Fibroblast of lung (primary cell): ENCODE data around the gene KYAT1. TPM values are rescaled to one million over a fixed set of nuclear protein-coding genes. Genes with fewer than 3 reads are reported as not detected.

Experiments
- DNase-seq, 2 donors: peaks; one replicate each; pipeline versions ENCODE4 v3.0.0 to v3.0.0-alpha.2; 2010; ENCODE audit warnings: low read depth in 2 of 2
- H2AFZ ChIP-seq: 2 replicates; pipeline ENCODE4 v1.5.1; 2012; ENCODE audit warnings: low read length, control low read depth, inconsistent platforms
- H3K27ac ChIP-seq: 2 replicates; pipeline ENCODE4 v1.5.1; 2011; ENCODE audit warnings: low read length, control low read depth; ENCODE audit not compliant: insufficient read depth
- H3K27me3 ChIP-seq: 2 replicates; pipeline ENCODE4 v1.5.1; 2011; ENCODE audit warnings: mild to moderate bottlenecking, low read length; ENCODE audit not compliant: control insufficient read depth, insufficient read depth
- H3K36me3 ChIP-seq: 2 replicates; pipeline ENCODE4 v1.5.1; 2011; ENCODE audit warnings: low read length; ENCODE audit not compliant: control insufficient read depth, insufficient read depth
- H3K4me1 ChIP-seq: 2 replicates; pipeline ENCODE4 v1.5.1; 2011; ENCODE audit warnings: low read length; ENCODE audit not compliant: control insufficient read depth, insufficient read depth; ENCODE audit errors: extremely low read depth
- H3K4me2 ChIP-seq: 2 replicates; pipeline ENCODE4 v1.5.1; 2011; ENCODE audit warnings: low read length, control low read depth; ENCODE audit not compliant: insufficient read depth; ENCODE audit errors: extremely low read depth
- H3K4me3 ChIP-seq, 4 experiments: fragments of 200-600 bp in 1 of 4; sonication (generic) in 1 of 4; replicated peaks in 1 of 4; 2 replicates each; pipeline ENCODE4 v1.5.1; 2011 to 2016; ENCODE audit warnings: low read length in 4 of 4, low read depth in 3 of 4, mild to moderate bottlenecking in 3 of 4, control low read depth in 2 of 4, inconsistent platforms in 1 of 4, mixed read lengths in 1 of 4; ENCODE audit not compliant: insufficient read depth in 1 of 4; ENCODE audit errors: control extremely low read depth in 1 of 4
- H3K79me2 ChIP-seq: 2 replicates; pipeline ENCODE4 v1.5.1; 2012; ENCODE audit warnings: mild to moderate bottlenecking, low read length, inconsistent platforms; ENCODE audit not compliant: control insufficient read depth, insufficient read depth
- H3K9ac ChIP-seq: 2 replicates; pipeline ENCODE4 v1.5.1; 2011; ENCODE audit warnings: mild to moderate bottlenecking, low read length, control low read depth; ENCODE audit not compliant: insufficient read depth
- H3K9me3 ChIP-seq: 2 replicates; pipeline ENCODE4 v1.5.1; 2012; ENCODE audit warnings: low read depth, low read length; ENCODE audit not compliant: control insufficient read depth, insufficient read depth
- H4K20me1 ChIP-seq: 2 replicates; pipeline ENCODE4 v1.5.1; 2011; ENCODE audit warnings: low read length; ENCODE audit not compliant: control insufficient read depth, insufficient read depth; ENCODE audit errors: extremely low read depth
- EZH2 ChIP-seq: IDR thresholded peaks from 2 replicates; pipeline ENCODE4 v1.5.1; 2012; ENCODE audit warnings: low read length, control low read depth, mild to moderate bottlenecking; ENCODE audit errors: missing control alignments
- polyA plus RNA-seq, 2 donors: library from polyadenylated mRNA; depleted of rRNA in 1 of 2; stranded (reverse) in 1 of 2; unstranded in 1 of 2; fragments of >200 nt; gene quantifications; 2 replicates each; pipeline ENCODE4 v1.2.1, GENCODE V29; 2011 to 2012; ENCODE audit warnings: missing spikeins in 1 of 2
- total RNA-seq: library from RNA; depleted of rRNA; stranded (reverse); fragments of >200 nt; gene quantifications from 2 replicates; pipeline ENCODE4 v1.2.1, GENCODE V29; 2014
- TF ChIP-seq, protein P1 (sequence below), 2 donors: IDR thresholded peaks in 1 of 2; conservative IDR thresholded peaks in 1 of 2; 1 replicate in 1 of 2; 2 replicates in 1 of 2; pipeline ENCODE4 v1.5.1; 2011 to 2012; ENCODE audit warnings: low read length in 2 of 2, control low read depth in 1 of 2, inconsistent platforms in 1 of 2, low read depth in 1 of 2, mild to moderate bottlenecking in 1 of 2

Gene KYAT1
- total and polyA plus RNA-seq, 2 donors (not counting 1 experiment from before 2014, with no cell fraction given), result 4.7 to 12.4 TPM

DNA sequence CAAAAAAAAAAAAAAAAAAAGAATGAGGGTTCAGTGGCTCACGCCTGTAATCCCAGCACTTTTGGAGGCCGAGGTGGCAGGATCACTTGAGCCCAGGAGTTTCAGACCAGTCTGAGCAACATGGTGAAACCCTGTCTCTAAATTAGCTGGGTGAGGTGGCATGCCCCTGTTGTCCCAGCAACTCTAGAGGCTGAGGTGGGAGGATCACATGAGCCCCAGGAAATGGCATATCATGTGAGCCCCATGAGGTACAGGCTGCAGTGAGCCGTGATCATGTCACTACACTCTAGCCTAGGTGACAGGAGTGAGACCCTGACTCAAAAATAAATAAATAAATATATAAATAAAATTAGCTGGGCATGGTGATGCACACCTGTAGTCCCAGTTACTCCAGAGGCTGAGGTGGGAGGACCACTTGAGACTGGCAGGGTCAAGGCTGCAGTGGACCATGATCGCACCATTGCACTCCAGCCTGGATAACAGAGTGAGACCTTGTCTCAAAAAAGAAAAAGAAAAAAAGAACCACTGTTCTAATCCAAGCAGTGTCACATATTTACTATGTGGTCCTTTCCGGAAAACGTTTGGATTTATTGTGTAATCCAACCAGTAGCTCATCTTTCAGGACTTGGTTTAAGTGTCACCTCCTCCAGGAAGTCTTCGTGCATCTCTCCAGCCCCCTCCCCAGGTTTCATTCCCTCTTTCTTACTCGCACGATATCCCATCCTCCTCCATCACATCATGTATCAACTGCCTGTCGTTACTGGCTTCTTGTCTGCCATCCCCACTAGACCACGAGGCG lies 39.9 kb downstream of the KYAT1 start:
- Histone ChIP-seq H3K27me3 (no peaks in the 10 kb centered on the region), H3K4me2 (no peak overlapping the region), H2AFZ (no peak overlapping the region), H3K4me1 (no peaks in the 10 kb centered on the region), H3K79me2 (no peaks in the 10 kb centered on the region), H3K9ac (no peak overlapping the region), H3K36me3 (no peaks in the 10 kb centered on the region), H3K4me3 (no peak overlapping the region), H3K27ac (no peak overlapping the region), H4K20me1 (no peaks in the 10 kb centered on the region), H3K9me3 (no peaks in the 10 kb centered on the region)
- TF ChIP-seq EZH2, result no peak
- TF ChIP-seq, protein P1, sequence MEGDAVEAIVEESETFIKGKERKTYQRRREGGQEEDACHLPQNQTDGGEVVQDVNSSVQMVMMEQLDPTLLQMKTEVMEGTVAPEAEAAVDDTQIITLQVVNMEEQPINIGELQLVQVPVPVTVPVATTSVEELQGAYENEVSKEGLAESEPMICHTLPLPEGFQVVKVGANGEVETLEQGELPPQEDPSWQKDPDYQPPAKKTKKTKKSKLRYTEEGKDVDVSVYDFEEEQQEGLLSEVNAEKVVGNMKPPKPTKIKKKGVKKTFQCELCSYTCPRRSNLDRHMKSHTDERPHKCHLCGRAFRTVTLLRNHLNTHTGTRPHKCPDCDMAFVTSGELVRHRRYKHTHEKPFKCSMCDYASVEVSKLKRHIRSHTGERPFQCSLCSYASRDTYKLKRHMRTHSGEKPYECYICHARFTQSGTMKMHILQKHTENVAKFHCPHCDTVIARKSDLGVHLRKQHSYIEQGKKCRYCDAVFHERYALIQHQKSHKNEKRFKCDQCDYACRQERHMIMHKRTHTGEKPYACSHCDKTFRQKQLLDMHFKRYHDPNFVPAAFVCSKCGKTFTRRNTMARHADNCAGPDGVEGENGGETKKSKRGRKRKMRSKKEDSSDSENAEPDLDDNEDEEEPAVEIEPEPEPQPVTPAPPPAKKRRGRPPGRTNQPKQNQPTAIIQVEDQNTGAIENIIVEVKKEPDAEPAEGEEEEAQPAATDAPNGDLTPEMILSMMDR (conservative IDR thresholded peaks at IDR 0.05 in 1 of 2, IDR thresholded peaks at IDR 0.05 in 1 of 2; ENCODE audit: low read depth in 1 of 2, low read length in 2 of 2), result no peak
- DNase-seq, result no peak

DNA sequence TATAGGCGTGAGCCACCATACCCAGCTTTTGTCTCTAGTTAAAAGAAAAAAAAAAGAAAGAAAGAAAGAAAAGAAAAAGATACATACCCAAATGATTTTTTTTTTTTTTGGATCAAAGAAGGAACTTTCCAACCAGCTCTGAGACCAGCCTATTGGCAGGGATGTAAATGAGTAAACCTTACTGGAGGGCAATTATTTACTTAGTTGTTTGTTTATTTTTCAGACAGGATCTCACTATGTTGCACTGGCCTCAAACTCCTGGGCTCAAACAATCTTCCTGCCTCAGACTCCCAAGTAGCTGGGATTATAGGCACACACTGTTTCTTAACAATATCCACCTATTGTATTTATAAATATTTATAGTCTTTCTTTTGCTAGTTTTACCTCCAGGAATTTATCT lies 41.2 kb downstream of the KYAT1 start:
- H3K36me3 ChIP-seq, result peaks cover under 1% of the 10 kb centered on the region
- no peak overlapping the region for H3K4me3 ChIP-seq
- H4K20me1 ChIP-seq, result no peaks in the 10 kb centered on the region
- no peaks in the 10 kb centered on the region for H3K4me1 ChIP-seq
- no peak overlapping the region for H2AFZ ChIP-seq
- H3K9ac ChIP-seq, result no peak overlapping the region
- H3K27ac ChIP-seq, result no peak overlapping the region
- no peak for DNase-seq
- TF ChIP-seq, protein P1 (conservative IDR thresholded peaks at IDR 0.05 in 1 of 2, IDR thresholded peaks at IDR 0.05 in 1 of 2; ENCODE audit: low read depth in 1 of 2, low read length in 2 of 2), result no peak
- TF ChIP-seq EZH2, result no peak
- no peak overlapping the region for H3K4me2 ChIP-seq
- H3K9me3 ChIP-seq, result no peaks in the 10 kb centered on the region
- H3K79me2 ChIP-seq, result no peaks in the 10 kb centered on the region
- H3K27me3 ChIP-seq, result no peaks in the 10 kb centered on the region

DNA sequence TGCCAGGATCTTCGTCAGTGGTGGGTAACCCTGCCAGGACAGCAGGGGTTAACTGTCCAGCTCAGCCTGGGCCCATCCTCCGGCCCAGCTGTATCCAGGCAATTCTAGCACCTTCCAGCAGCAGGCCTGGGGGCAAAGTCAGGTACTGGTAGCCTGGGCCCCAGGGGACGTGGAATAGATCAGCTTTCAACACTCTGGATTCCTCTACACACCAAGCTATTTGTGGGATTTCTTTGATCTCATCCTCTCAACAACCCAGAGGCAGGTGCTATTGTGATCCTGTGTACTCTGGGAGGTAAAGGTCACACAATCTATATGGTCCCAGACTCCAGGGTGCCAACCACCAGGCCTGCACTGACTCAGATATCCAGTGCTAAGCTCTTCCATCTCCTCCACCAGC lies 43.4 kb downstream of the KYAT1 start:
- DNase-seq, result no peak
- Histone ChIP-seq H4K20me1 (no peaks in the 10 kb centered on the region), H3K27me3 (no peaks in the 10 kb centered on the region), H3K4me3 (no peak overlapping the region), H3K4me1 (no peaks in the 10 kb centered on the region), H2AFZ (no peak overlapping the region), H3K27ac (no peak overlapping the region), H3K79me2 (no peaks in the 10 kb centered on the region), H3K4me2 (no peak overlapping the region), H3K9ac (no peak overlapping the region), H3K9me3 (no peaks in the 10 kb centered on the region), H3K36me3 (peaks cover 3% of the 10 kb centered on the region)
- TF ChIP-seq, protein P1 (conservative IDR thresholded peaks at IDR 0.05 in 1 of 2, IDR thresholded peaks at IDR 0.05 in 1 of 2; ENCODE audit: low read depth in 1 of 2, low read length in 2 of 2), result no peak
- no peak for TF ChIP-seq EZH2
